ENCODE measurements around the gene SMCO2. TPM values are rescaled to one million over a fixed set of nuclear protein-coding genes. Genes with fewer than 3 reads are reported as not detected.
A peak's percentile ranks its signal among the peaks of the same experiment; 100 is the strongest.

Gene SMCO2
- total RNA-seq (2014; rRNA removed; shearing (Covaris generic)): not detected in 2 replicates

DNA sequence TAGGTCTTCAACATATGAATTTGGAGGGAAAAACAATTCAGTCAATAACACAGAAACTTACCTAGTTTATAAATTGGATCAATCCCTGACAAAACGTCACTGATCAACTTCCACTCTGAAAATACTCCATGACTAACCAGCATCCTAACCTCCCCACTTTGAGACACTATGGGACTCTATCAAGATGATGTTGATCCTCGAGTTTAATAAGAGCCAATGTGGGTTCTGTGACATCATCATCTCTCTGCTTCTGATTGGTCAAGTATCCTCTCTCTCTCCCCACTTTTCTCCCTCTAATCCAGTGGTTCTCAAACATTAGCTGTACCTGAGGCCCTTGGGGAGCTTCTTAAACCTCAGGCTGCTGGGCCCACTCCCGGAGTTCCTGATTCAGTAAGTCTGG is at the start of gene SMCO2:
SMCO2 (plus strand) TSS at position 301 of the 400 bp plus-strand sequence. CDS start 23,896 bp downstream, outside the sequence.
- no peaks in the 10 kb centered on the region for H3K4me1 ChIP-seq (replicated peaks)
- H3K27me3 ChIP-seq (replicated peaks): no peaks in the 10 kb centered on the region
- peaks cover 6% of the 10 kb centered on the region; the same call in 1 of the 2 replicates for H3K9me3 ChIP-seq (replicated peaks)
- H3K27ac ChIP-seq: no peak within 1 kb of the TSS
- no peak within 1 kb of the TSS for H3K4me3 ChIP-seq
- H3K36me3 ChIP-seq: no peaks in the 10 kb centered on the region
- DNase-seq (ENCODE audit: low read depth in 1 of 2, low spot score in 2 of 2): no peak

DNA sequence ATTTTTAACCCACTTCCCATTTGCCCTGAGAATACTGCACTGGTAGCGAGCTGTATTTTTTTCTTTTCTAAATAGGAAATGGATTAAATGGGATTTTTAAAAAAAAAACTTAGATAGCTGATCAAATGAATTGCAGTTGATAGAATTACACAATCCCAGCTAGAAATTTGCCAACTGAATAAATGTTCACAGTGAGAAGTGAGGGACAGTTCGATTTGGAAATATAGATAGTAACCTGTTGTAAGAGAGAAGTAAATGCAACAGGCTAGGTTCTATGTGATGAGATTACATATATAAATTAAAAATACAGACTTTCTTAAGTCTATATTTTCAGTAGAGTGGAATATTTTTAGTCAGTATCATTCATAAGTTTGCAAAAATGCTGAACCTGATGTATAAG is 48.1 kb upstream of the SMCO2 start:
- Histone ChIP-seq H3K27me3 (replicated peaks) (no peaks in the 10 kb centered on the region), H3K9me3 (replicated peaks) (no peaks in the 10 kb centered on the region), H3K27ac (no peak overlapping the region), H3K4me3 (no peak overlapping the region), H3K36me3 (peaks cover 9% of the 10 kb centered on the region), H3K4me1 (replicated peaks) (no peaks in the 10 kb centered on the region)
- no peak for DNase-seq (ENCODE audit: low read depth in 1 of 2, low spot score in 2 of 2)

DNA sequence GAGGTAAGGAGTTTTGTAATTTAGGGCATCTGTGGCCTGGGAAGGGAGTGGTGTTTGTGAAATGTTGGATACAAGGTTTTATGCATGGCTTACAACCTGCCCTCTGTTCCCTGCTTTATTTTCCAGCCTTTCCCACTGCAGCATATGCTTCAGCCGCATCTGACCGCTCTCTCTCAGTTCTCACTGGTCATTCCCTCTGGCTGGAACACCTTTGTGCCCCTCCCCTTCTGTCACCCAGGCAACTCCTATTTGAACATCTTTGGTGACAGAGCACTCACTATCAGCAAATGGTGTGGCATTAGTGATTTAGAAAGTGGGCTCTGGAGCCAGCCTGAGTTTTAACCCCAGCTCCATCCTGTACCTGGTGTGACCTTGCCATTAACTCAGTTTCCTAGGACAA is 47.5 kb upstream of the SMCO2 start:
- no peak for DNase-seq (ENCODE audit: low read depth in 1 of 2, low spot score in 2 of 2)
- H3K9me3 ChIP-seq (replicated peaks): no peaks in the 10 kb centered on the region
- no peak overlapping the region for H3K27ac ChIP-seq
- no peaks in the 10 kb centered on the region for H3K27me3 ChIP-seq (replicated peaks)
- no peaks in the 10 kb centered on the region for H3K4me1 ChIP-seq (replicated peaks)
- H3K36me3 ChIP-seq: peaks cover 9% of the 10 kb centered on the region
- H3K4me3 ChIP-seq: no peak overlapping the region

- Histone ChIP-seq H3K9me3 (replicated peaks) (no peaks in the 10 kb centered on the region), H3K36me3 (peaks cover 13% of the 10 kb centered on the region), H3K4me3 (no peak overlapping the region), H3K27me3 (replicated peaks) (no peaks in the 10 kb centered on the region), H3K4me1 (replicated peaks) (no peaks in the 10 kb centered on the region), H3K27ac (no peak overlapping the region)
- no peak for DNase-seq (ENCODE audit: low read depth in 1 of 2, low spot score in 2 of 2)
These were observed 45.6 kb upstream of the SMCO2 start for GRCh38 chr12:27400856-27401354.

GRCh38 chr12:27412047-27412446 is 34.5 kb upstream of the SMCO2 start:
- no peaks in the 10 kb centered on the region for H3K27me3 ChIP-seq (replicated peaks)
- H3K4me1 ChIP-seq (replicated peaks): no peaks in the 10 kb centered on the region
- peaks cover 12% of the 10 kb centered on the region for H3K36me3 ChIP-seq
- no peak for DNase-seq (ENCODE audit: low read depth in 1 of 2, low spot score in 2 of 2)
- no peaks in the 10 kb centered on the region for H3K9me3 ChIP-seq (replicated peaks)
- no peak overlapping the region for H3K4me3 ChIP-seq
- no peak overlapping the region for H3K27ac ChIP-seq

DNA sequence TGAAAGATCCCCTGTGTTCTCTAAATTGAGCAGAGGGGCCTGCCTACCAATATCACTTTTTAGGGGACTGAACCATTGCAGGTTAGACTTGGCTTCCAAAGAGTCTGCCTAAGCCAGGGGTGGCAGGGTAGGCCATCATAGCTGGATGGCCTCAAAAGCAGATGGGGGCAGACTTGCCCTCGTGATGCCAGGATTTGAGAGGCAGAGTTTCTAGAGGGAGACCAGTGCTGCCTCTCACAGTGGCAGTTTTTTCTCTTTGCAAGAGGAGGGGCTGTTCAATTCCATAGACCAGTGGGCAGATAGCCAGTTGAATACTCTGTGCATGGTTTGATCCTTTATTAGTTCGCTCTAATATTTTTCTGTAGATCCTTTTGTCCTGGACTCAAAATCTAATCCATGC is 23.8 kb upstream of the SMCO2 start:
- no peak for DNase-seq (ENCODE audit: low read depth in 1 of 2, low spot score in 2 of 2)
- no peak overlapping the region for H3K27ac ChIP-seq
- H3K9me3 ChIP-seq (replicated peaks): no peaks in the 10 kb centered on the region
- H3K4me3 ChIP-seq: no peak overlapping the region
- peaks cover 9% of the 10 kb centered on the region for H3K36me3 ChIP-seq
- no peaks in the 10 kb centered on the region for H3K4me1 ChIP-seq (replicated peaks)
- H3K27me3 ChIP-seq (replicated peaks): no peaks in the 10 kb centered on the region

- Histone ChIP-seq H3K27me3 (replicated peaks) (no peaks in the 10 kb centered on the region), H3K27ac (no peak overlapping the region), H3K36me3 (peaks cover 6% of the 10 kb centered on the region; the same call in 1 of the 2 replicates), H3K4me3 (no peak overlapping the region), H3K4me1 (replicated peaks) (no peaks in the 10 kb centered on the region), H3K9me3 (replicated peaks) (no peaks in the 10 kb centered on the region)
- peak in 1 of 2 experiments; percentile 31 for DNase-seq (ENCODE audit: low read depth in 1 of 2, low spot score in 2 of 2)
These were observed 21.8 kb upstream of the SMCO2 start for GRCh38 chr12:27424631-27425230.

GRCh38 chr12:27425306-27425705 is 21.2 kb upstream of the SMCO2 start:
- H3K9me3 ChIP-seq (replicated peaks): no peaks in the 10 kb centered on the region
- no peak for DNase-seq (ENCODE audit: low read depth in 1 of 2, low spot score in 2 of 2)
- no peak overlapping the region for H3K27ac ChIP-seq
- H3K4me3 ChIP-seq: no peak overlapping the region
- no peaks in the 10 kb centered on the region for H3K27me3 ChIP-seq (replicated peaks)
- H3K36me3 ChIP-seq: peaks cover 5% of the 10 kb centered on the region; the same call in 1 of the 2 replicates
- H3K4me1 ChIP-seq (replicated peaks): no peaks in the 10 kb centered on the region

- Histone ChIP-seq H3K4me1 (replicated peaks) (no peaks in the 10 kb centered on the region), H3K27me3 (replicated peaks) (no peaks in the 10 kb centered on the region), H3K4me3 (no peak overlapping the region), H3K27ac (no peak overlapping the region), H3K36me3 (no peaks in the 10 kb centered on the region), H3K9me3 (replicated peaks) (no peaks in the 10 kb centered on the region)
- no peak for DNase-seq (ENCODE audit: low read depth in 1 of 2, low spot score in 2 of 2)
These were observed 19.6 kb upstream of the SMCO2 start for GRCh38 chr12:27426743-27427487.

GRCh38 chr12:27427824-27428223 is 18.7 kb upstream of the SMCO2 start:
- Histone ChIP-seq H3K27me3 (replicated peaks) (no peaks in the 10 kb centered on the region), H3K27ac (no peak overlapping the region), H3K36me3 (no peaks in the 10 kb centered on the region), H3K4me3 (no peak overlapping the region), H3K9me3 (replicated peaks) (no peaks in the 10 kb centered on the region), H3K4me1 (replicated peaks) (peaks cover under 1% of the 10 kb centered on the region; the same call in 1 of the 2 replicates)
- no peak for DNase-seq (ENCODE audit: low read depth in 1 of 2, low spot score in 2 of 2)

DNA sequence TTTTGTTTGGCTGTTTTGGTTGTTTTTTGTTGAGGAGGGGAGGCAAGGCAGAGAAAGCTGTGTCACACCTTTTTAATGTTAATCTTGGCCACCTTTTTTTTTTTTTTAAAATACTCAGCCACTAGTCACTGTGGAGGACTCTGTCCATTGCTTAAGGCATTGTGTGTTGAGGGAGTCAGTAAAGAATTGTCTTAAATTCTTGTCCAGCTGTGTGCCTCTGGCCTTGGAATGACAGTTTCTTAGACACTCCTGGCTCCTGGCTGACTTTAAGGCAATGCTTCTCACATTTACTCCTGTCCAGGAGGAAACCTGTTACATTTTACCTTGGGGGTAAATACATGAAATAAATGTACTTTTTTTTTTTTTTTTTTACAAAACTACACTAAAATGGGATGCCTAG is 18.1 kb upstream of the SMCO2 start:
- Histone ChIP-seq H3K4me3 (no peak overlapping the region), H3K36me3 (no peaks in the 10 kb centered on the region), H3K27ac (no peak overlapping the region), H3K27me3 (replicated peaks) (no peaks in the 10 kb centered on the region), H3K9me3 (replicated peaks) (no peaks in the 10 kb centered on the region), H3K4me1 (replicated peaks) (peaks cover 7% of the 10 kb centered on the region; the same call in 1 of the 2 replicates)
- no peak for DNase-seq (ENCODE audit: low read depth in 1 of 2, low spot score in 2 of 2)

DNA sequence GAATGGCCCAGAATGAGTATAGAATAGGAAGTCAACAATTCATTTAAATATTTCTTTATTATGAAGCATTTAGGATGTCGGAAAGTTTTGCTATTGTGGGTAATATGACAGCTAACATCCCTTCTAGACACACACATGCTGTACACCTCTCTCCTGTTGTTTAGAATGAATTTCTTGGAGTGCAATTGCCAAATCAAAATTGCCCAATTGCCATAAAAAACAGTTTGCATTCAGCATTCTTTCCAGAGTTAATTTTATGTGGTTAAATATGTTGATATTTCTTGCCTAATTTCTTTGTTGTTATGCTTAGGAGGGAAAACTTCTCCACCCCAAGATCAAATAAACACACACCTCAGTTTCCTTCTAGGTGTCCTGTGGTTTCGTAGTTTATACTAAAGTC is 16.9 kb upstream of the SMCO2 start:
- Histone ChIP-seq H3K36me3 (no peaks in the 10 kb centered on the region), H3K4me1 (replicated peaks) (peaks cover 7% of the 10 kb centered on the region; the same call in 1 of the 2 replicates), H3K27me3 (replicated peaks) (no peaks in the 10 kb centered on the region), H3K9me3 (replicated peaks) (no peaks in the 10 kb centered on the region), H3K27ac (no peak overlapping the region), H3K4me3 (no peak overlapping the region)
- DNase-seq (ENCODE audit: low read depth in 1 of 2, low spot score in 2 of 2): no peak

GRCh38 chr12:27431185-27431584 is 15.4 kb upstream of the SMCO2 start:
- peaks cover 10% of the 10 kb centered on the region; the same call in 1 of the 2 replicates for H3K4me1 ChIP-seq (replicated peaks)
- no peaks in the 10 kb centered on the region for H3K9me3 ChIP-seq (replicated peaks)
- H3K27ac ChIP-seq: no peak overlapping the region
- H3K27me3 ChIP-seq (replicated peaks): no peaks in the 10 kb centered on the region
- no peaks in the 10 kb centered on the region for H3K36me3 ChIP-seq
- H3K4me3 ChIP-seq: no peak overlapping the region
- no peak for DNase-seq (ENCODE audit: low read depth in 1 of 2, low spot score in 2 of 2)
